ENCODE data around the gene TUBGCP6.
A peak's percentile ranks its signal among the peaks of the same experiment; 100 is the strongest.

TUBGCP6 gene, protein sequence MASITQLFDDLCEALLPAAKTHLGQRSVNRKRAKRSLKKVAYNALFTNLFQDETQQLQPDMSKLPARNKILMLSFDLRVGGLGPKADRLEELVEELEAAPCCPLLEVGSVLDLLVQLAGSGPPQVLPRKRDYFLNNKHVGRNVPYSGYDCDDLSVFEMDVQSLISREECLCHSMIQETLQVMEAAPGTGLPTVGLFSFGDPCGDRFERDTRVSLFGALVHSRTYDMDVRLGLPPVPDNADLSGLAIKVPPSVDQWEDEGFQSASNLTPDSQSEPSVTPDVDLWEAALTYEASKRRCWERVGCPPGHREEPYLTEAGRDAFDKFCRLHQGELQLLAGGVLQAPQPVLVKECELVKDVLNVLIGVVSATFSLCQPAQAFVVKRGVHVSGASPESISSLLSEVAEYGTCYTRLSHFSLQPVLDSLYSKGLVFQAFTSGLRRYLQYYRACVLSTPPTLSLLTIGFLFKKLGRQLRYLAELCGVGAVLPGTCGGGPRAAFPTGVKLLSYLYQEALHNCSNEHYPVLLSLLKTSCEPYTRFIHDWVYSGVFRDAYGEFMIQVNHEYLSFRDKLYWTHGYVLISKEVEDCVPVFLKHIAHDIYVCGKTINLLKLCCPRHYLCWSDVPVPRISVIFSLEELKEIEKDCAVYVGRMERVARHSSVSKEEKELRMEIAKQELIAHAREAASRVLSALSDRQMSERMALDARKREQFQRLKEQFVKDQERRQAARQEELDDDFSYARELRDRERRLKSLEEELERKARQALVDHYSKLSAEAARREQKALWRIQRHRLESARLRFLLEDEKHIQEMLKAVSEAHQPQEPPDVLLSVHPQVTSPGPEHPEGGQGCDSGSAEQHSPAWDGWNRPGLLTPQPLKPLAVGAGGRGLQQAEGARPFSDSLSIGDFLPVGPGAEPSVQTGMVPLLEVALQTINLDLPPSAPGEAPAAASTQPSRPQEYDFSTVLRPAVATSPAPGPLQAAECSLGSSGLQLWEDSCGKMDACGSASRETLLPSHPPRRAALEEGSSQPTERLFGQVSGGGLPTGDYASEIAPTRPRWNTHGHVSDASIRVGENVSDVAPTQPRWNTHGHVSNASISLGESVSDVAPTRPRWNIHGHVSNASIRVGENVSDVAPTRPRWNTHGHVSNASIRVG (N-terminal part only)

DNA sequence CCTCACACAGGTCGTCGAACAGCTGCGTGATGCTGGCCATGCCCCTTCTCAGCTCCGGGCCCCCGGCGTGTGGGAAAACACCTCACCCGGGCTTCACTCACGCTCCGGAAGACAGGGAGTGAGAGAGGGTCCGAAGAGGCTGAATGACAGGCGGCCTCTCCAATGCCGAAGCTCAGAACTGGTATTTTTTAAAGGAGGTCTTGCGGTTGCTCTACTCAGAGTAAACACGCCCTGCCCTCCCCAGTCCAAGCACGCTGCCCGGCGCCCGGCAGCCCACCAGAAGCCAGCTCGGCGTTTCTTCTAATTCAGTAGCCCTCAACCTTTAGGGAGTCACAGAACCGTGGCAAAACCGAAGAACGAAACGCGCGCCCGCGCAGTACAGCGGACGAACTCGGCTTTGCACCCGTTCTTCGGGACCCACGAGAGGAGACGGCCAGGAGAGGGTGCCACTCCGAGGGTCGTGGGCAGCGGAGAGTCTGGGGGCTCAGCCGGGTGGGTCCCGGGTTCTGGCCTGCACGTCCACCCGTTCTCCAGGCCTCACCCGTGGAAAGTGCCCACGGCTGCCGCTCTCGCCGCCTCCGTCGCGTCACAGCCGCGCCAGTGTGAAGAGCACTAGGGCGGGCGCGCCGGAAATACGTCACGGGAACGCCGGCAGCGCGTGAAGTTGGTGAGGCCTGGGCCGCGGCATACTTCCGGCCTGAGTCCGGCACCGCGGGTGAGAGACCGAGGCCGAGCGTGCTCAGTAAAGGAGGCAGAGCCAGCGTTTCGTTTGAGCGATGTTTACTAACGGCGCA is at the start of gene TUBGCP6:
TUBGCP6 (minus strand) TSS at position 604 of the 794 bp plus-strand sequence; CDS start at position 40, 564 bp downstream.
- peak; percentile 85 to 88 (median 85) for DNase-seq (ENCODE audit: low read depth in 2 of 3, low spot score in 2 of 3)

GRCh38 chr22:50294319-50294656 is 49.5 kb upstream of the TUBGCP6 start:
- no peak for DNase-seq (ENCODE audit: low read depth in 2 of 3, low spot score in 2 of 3)

DNA sequence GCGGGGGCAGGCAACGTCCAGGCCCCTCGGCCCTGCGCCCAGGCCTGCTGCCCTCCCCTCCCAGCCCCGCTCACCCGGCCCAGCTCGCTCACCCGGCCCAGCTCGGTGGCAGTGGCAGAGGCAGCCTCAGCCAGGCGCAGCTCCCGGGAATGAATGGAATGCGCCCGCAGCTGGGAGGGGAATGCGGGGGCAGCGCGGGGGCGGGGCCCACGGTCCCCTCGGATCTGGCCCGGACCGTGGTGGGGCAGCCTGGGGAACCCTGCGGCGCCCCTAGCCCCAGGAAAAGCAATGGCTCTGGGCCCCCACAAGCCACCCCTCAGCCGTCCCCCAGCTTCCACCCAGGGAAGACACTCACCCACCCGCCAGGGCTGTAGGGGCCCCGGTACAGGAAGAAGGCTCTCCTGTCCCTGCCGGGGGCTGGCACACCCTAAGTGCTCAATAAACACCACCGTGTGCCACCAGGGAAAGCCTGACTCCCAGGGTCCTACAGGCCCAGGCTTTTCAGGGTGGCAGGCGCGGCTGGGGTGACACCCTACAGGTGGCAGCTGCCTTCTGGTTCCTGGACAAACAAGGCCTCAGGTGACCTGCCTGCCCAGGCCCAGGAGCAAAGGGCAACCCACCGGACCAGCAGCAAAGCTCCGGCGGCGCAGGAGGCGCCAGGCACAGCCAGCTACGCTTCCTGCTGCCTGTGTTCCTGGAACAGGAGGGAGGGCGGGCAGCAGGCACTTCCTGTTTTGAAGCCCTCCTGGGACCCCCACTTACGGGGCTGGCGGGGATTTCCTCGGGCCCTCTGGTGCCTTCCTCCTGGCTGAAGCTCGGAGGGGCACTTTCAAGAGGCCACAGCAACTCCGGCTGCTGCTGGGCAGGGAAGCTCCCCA is 48.9 kb upstream of the TUBGCP6 start:
- DNase-seq (ENCODE audit: low read depth in 2 of 3, low spot score in 2 of 3): no peak

- DNase-seq (ENCODE audit: low read depth in 2 of 3, low spot score in 2 of 3): no peak
Measured at GRCh38 chr22:50292643-50293440, 48.0 kb upstream of the TUBGCP6 start.

- no peak for DNase-seq (ENCODE audit: low read depth in 2 of 3, low spot score in 2 of 3)
Measured at GRCh38 chr22:50289942-50290630, 45.3 kb upstream of the TUBGCP6 start.

DNA sequence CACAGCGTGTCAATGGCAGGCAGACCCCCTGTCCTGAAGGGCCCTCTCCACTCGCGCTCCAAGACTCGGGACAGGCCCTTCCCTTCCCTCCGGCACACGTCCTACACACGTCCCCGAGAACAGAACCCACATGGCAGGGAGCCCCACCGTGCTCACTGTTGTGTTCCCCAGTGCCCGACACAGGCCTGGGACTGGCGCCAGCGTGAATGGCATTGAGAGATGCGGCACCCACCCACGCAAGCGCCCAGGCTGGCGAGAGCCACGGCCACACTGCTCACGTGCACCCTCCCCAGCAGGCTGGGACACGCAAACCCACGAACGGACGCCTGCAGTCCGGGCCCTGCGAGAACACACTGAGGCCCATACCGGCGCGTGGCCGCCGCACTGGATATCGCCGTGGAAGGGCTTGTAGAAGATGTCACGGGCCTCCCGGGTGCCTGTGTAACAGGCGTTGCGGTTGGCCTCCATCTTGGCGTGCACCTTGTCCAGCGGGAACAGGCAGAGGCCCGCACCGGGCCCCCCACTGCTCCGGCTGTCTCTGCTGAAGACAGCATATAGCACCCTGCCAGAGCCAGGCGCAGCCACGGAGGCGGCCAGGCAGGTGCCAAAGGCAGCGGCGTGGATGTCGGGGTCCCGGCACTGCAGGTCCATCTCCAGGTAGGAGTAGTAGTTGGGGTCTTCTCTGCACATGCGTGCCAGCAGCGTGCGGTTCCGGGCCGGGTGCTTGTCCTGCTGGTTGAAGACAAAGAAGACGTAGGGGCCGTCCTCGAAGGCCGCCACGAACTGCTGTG is 44.5 kb upstream of the TUBGCP6 start:
- no peak for DNase-seq (ENCODE audit: low read depth in 2 of 3, low spot score in 2 of 3)

- no peak for DNase-seq (ENCODE audit: low read depth in 2 of 3, low spot score in 2 of 3)
Measured at GRCh38 chr22:50287731-50288130, 42.9 kb upstream of the TUBGCP6 start.

DNA sequence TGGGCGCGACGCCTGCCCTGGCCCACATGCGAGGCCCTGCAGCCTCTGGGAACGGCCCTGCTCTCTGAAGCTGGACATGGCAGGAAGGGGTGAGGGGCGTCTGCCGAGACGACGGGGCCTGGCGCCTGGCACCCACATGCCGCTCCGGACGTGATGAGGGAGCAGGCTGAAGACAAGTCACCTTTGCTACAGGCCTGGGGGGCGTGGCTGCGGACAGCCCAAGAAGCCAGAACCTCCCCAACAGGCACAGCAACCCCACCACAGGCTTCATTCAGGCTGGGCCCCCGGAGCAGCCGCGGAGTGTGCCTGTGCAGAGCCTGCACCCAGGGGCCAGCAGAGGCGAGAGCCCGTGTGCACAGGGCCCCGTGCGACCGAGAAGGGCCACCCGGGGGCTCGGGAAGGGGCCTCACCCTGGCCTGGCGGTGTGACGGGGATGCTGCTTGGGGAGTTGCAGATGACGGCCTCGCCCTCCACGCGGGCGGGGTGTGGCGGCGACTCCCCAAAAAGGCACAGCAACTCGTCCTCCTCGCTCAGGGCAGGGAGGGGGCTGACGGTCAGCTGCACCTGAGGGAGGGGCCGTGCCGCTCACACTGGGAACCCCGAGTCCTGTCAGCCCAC is 42.0 kb upstream of the TUBGCP6 start:
- DNase-seq (ENCODE audit: low read depth in 2 of 3, low spot score in 2 of 3): no peak

DNA sequence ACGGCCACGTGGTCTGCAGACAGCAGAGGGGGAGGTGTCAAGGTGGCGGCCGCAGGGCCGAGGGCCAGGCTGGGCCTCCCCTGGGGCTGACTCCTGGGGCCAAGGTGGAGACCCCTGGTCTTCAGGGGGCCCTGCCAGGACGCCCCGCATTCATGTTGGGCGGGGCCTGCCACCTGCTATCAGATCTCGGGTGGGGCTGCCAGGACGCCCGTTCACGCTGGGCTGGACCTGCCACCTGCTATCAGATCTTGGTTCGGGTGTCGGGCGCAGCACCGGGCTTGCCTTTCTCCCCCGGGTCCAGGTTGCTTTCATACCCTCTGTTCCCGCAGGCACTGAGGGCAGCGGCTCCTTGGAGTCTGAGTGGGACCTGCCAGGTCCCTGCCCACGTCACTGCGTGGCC is 41.5 kb upstream of the TUBGCP6 start:
- no peak for DNase-seq (ENCODE audit: low read depth in 2 of 3, low spot score in 2 of 3)

GRCh38 chr22:50285568-50286229 is 40.9 kb upstream of the TUBGCP6 start:
- DNase-seq (ENCODE audit: low read depth in 2 of 3, low spot score in 2 of 3): no peak

- no peak for DNase-seq (ENCODE audit: low read depth in 2 of 3, low spot score in 2 of 3)
Measured at GRCh38 chr22:50284479-50284878, 39.7 kb upstream of the TUBGCP6 start.

DNA sequence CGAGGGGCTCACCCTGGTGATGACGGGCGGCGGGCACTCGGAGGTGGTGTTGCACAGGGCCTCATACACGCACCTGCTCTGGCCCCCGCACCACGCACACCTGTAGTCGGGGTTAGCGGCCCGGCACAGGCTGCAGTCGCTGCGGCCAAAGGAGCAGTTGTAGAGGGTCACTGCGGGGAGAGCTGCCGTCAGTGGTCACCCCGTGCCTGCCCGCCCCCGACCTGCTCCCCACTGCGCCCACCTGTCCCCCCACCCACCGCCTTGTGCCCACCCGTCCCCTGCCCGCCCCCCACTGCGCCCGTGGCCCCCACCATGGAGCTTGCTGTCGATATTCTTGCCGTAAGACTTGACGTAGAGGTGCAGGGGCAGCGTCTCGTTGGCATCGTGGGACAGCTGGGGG is 39.0 kb upstream of the TUBGCP6 start:
- no peak for DNase-seq (ENCODE audit: low read depth in 2 of 3, low spot score in 2 of 3)

- DNase-seq (ENCODE audit: low read depth in 2 of 3, low spot score in 2 of 3): no peak
Measured at GRCh38 chr22:50282361-50283155, 37.7 kb upstream of the TUBGCP6 start.

DNA sequence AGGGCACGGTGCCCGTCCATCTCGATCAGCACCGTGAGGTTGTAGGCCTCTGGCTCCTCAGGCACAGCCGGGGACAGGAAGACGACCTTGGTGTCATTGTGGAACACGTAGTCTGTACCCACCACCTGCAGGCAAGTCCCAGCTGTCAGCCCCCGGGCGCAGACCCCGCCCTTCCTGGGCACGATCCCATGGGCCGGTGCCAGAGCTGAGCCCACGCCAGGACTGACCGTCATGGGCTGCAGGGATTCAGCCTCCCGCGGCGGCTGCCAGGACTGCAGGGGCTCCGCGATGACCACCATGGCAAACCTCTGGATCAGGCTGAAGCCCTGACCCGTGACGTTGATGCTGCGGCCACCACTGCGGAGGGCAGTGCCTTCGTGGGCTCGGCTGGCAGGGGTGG is 37.1 kb upstream of the TUBGCP6 start:
- DNase-seq (ENCODE audit: low read depth in 2 of 3, low spot score in 2 of 3): no peak

DNA sequence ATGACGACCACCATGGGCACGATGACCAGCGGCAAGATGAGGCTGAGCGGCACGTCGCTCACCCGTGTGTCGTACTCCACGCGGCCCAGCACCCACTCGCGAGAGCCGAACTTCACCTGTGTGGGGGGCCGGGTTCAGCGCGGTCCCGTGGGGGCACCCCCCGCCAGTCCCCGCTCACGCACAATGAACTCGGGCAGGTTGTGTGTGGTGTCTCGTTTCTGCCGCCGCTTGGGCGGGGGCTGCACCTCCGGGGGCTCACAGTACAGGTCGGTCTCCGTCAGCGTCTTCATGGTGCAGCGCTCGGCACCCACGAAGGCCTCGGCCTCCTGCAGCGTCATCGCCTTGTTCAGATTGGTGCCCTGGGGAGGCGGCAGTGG is 36.5 kb upstream of the TUBGCP6 start:
- no peak for DNase-seq (ENCODE audit: low read depth in 2 of 3, low spot score in 2 of 3)
